Esophagus mucosa (tissue), 1 donor: ENCODE results near the gene NTN3. TPM values are rescaled to one million over a fixed set of nuclear protein-coding genes. Genes with fewer than 3 reads are reported as not detected.
"Not testable (repeated sequence)": the region's sequence is repeated elsewhere in the genome, so short reads cannot be mapped to it uniquely, and the experiment has no call there.

Experiments
- ATAC-seq: fragments of 200-7000 bp; cut with Tn5 transposase; one replicate; pipeline ENCODE4 v1.9.1; 2020
- total RNA-seq: library from RNA; stranded (reverse); gene quantifications from one replicate; pipeline ENCODE4 v1.2.4, GENCODE V29; 2023
- donor health status: DM: yes; HTN: yes; CAD: no.

NTN3 gene
- total RNA-seq, 1 donor from 2014 or later, result 0.08 TPM

DNA sequence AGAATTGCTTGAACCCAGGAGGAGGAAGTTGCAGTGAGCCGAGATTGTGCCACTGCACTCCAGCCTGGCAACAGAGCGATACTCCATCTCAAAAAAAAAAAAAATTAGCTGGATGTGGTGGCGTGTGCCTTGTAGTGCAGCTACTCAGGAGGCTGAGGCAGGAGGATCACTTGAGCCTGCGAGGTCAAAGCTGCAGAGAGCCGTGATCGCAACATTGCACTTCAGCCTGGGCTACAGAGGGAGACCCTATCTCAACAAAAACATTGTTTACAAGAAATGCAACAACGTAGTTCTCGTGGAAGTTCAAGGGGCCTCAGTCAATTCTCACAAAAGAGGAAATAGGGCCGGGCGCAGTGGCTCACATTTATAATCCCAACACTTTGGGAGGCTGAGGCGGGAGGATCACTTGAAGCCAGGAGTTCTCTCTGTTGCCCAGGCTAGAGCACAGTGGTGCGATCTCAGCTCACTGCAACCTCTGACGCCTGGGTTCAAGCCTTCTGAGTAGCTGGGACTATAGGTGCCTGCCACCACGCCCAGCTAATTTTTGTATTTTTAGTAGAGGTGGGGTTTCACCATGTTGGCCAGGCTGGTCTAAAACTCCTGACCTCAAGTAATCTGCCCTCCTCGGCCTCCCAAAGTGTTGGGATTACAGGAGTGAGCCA, 29.8 kb upstream of the NTN3 start:
- not testable (repeated sequence) for ATAC-seq

DNA sequence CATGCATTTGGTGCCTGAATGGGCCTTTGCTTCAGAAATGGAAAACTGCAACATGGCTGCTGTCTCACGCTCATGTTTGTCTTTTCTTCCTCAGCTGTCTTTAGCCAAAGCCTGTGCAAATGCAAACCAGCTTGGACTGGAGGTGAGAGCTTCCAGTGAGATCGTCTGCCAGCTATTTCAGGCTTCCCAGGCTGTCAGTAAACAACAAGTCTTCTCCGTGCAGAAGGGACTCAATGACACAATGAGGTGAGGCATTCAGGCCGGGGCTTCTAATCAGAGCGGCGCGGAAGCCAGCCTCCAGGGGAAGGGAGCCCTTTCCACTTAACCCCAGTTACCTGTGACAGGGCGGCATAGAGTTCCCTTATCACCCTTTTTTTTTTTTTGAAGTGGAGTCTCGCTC, 27.5 kb upstream of the NTN3 start:
- no peak for ATAC-seq

DNA sequence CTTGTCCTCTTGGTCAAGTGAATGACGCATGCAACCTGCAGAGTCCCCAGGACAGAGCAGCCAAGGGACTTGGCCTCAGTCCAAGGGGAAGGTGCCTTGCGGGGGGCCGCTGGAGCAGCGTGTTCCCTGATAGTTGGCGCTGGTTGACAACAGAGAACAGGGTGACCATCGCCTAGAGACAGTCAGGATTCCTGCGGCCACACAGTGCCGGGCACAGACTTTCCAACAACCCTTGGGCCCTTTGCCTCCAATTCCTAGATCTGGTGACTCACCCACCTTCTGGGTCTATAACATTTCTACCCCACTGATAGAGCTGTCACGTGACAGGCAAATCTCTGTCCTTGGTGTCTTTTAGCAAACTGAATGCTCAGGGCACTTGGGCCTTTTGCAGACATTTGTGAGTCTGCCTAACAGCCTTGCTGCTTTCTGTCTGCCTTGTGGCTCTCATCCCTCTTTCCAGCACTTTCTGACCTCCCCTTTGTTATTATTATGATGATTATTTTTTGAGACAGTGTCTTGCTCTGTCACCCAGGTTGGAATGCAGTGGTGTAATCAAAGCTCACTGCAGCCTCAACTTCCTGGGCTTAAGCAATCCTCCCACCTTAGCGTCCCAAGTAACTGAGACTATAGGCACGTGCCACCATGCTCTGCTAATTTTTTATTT, 23.0 kb upstream of the NTN3 start:
- no peak for ATAC-seq

DNA sequence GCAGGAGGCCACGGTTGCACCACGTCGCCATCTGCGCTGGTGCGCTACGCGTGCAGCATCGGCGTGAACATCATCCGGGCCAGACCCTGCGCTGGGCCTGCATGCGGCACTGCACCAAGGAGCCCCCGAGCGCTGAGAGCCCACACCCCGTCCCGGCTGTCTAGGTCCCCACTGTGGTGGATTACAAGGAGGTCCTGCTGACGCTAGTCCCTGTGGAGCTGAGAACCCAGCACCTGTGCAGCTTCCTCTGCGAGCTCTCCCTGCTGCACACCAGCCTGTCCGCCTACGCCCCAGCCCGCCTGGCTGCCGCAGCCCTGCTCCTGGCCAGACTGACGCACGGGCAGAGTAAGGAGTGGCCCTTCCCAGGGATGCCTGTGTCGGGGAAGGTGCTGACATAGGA, 22.0 kb upstream of the NTN3 start:
- no peak for ATAC-seq

DNA sequence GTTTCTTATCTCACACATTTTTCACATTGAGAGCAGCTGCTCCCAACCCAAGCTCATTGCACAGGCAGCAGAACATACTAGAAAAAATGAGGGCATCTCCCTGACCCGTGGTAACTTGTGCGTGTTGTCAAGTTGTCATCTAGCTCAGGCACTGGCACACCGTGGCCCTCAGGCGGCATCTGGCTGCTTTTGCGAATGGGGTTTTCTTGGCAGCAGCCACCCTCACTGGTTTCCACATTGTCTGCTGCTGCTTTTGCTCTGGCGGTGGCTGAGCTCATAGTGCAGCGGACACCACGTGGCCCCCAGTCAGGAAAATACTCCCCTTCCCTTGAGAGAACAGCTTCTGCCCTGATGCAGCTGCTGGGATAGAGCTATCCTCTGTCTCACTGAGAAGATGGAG, 20.6 kb upstream of the NTN3 start:
- ATAC-seq, result no peak

DNA sequence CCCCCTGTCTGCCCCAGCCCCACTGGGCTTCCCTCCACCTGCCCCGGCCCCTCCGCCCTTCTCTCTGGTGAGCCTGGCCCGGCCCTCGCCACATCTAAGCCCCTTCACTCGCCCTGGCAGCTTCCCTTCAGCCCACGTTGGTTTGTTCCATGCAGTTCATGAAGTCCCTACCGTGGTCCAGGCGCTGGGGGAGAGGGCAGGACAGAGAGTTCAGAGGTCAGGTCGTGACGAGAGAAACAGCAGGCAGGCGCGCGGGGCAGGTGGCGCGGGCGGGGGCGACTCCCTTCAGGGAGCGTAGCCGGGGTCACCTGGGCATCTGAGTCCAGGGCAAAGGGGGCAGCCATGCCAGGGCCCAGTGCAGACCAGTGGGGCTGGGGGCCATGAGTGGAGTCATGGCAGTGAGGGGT, 20.1 kb upstream of the NTN3 start:
- no peak for ATAC-seq

DNA sequence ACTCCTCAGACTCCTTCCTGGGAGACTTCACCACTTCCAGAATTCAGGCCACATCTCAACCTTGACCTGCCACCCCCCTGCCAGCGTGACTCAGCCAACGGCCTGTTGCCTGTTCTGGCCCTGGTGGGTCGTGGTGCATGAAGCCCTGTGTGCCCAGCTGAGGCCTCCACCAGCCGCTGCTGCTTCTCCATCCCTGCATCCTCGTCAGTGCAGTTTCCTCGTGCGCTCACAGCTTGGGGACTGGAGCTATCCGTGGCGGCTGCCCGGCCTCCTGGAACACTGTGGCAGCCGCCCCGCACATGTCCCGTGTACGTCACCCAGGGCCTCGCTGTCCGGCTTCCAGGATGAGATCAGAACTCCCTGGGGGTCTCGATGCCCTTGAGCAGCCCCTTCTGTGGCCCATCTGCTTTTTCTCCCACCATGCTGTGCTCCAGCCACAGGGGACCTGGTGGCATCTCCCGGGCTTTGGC, 19.2 kb upstream of the NTN3 start:
- ATAC-seq, result no peak

DNA sequence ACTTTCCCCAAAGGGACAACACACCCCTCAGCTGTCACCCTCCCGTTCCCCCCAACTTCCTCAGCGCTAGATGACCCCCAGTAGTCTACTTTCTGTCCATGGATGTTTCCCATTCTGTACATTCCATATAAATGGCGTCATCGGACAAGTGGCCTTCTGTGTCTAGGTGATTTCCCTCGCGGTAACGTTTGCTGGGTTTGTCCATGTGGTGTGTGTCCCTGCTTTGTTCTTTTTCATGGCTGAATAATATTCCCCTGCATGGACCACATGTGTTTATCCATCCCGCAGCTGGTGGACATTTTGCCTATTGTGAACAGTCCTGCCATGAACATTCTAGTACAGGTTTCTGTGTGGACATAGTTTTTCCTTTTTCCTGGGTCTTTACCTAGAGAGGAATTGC, 18.4 kb upstream of the NTN3 start:
- ATAC-seq, result no peak

DNA sequence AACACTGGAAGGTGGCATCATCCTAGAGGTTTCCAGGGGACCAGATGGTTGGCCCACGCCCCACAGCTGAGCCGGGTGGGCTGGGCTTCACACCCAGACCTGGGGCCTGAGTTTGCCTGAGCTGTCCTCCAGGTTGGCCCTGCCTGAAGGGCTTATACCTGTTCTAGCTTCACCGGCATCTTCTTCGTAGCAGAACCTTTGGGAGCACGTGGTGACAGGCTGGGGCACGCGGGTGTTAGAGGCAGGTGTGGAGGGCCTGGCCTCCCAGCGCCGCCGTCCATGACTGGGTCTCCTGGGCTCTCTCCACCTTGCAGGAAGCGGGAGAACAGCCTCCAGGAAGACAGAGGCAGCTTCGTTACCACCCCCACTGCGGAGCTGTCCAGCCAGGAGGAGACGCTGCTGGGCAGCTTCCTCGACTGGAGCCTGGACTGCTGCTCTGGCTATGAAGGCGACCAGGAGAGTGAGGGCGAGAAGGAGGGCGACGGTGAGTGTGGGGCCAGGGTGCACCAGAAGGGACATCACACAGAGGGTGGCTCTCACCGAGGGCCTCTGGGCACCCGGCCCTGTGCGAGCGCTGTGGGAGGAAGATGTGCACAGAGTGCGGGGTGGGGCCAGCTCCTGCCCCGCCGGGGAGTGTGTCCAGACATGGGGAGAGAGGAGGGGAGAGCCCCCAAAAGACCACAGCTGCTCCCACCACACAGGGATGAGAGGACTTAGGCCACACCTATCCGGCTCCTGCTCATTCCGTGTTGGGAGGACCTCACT, 15.8 kb upstream of the NTN3 start:
- ATAC-seq, result no peak

DNA sequence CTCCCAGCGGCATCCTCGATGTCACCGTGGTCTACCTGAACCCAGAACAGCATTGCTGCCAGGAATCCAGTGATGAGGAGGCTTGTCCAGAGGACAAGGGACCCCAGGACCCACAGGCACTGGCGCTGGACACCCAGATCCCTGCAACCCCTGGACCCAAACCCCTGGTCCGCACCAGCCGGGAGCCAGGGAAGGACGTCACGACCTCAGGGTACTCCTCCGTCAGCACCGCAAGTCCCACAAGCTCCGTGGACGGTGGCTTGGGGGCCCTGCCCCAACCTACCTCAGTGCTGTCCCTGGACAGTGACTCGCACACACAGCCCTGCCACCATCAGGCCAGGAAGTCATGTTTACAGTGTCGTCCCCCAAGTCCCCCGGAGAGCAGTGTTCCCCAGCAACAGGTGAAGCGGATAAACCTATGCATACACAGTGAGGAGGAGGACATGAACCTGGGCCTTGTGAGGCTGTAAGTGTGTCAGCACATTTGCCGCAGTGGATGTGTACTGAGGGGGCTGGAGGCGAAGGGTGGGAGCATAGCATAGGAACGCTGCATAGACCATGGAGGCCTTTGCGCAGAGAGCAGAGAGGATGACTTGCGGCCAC, 14.4 kb upstream of the NTN3 start:
- ATAC-seq, result no peak

DNA sequence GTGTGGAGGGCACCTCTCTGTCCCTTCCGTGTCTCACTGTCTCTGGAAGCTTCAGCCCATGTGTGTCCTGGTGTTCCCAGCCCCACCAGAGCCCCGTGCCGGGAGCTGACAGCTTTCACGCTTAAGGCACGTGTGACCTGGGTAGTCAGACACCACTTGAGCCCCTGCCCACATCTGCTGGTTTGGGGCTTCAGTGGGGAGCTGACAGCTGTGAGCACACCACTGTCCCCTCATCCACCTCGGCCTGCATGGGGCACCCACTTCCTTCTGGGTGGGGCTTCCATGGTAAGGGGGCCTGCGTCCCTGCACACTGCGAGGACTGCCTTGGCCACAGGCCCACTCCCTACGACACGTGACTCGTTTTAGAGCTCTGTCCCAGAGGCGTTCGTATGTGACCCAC, 13.8 kb upstream of the NTN3 start:
- no peak for ATAC-seq

DNA sequence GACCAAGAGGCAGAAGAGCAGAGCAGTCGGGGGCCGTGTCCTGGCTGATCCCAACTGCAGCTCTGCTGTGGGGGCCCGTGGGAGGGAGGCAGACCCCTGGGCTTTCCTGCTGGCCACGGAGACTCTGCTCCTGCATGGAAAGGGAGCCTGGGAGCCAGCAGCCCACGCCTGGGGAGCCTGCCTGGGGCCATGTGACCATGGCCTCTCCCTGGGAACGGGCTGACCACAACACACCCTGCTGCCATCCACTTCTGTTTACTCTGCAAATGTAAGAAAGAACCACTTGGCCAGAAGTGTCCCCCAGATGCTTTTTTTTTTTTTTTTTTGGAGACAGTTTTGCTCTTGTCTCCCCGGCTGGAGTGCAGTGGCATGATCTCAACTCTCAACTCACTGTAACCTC, 13.2 kb upstream of the NTN3 start:
- ATAC-seq, result no peak

DNA sequence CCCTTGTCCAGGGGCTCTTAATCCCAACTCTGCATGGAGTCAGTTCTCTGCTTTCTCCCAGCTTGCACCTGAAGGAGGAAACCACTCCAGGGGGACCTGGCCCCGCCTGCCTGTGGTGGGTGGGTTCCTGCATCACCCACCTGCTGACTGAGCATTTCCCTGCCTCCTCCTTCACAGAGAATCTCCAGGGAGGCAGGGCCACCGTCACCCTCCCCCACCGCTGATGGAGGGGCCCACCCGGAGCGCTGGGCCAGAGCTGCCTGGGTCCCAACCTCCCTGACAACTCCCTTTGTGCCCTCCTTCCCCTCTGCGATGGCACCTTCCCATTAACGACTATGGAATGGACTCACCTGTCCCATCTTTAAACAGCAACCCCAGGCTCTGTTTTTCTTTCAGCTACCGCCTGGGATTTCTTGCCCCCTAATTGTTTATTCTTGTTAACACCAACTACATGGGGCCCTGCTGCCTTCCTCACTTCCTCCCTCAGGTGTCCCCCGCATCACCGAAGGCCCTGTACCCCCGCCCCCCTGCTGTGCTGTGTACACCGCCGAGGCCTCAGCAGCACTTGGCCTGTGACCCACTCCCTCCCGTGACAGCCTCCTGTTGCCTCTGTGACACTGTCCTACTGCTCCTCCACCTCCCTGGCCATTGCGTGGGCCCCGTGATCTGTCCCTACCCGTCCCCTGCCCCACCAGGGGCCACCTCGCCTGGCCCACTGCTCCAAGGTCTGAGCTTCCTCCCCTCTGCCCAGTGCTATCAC, 12.0 kb upstream of the NTN3 start:
- no peak for ATAC-seq

DNA sequence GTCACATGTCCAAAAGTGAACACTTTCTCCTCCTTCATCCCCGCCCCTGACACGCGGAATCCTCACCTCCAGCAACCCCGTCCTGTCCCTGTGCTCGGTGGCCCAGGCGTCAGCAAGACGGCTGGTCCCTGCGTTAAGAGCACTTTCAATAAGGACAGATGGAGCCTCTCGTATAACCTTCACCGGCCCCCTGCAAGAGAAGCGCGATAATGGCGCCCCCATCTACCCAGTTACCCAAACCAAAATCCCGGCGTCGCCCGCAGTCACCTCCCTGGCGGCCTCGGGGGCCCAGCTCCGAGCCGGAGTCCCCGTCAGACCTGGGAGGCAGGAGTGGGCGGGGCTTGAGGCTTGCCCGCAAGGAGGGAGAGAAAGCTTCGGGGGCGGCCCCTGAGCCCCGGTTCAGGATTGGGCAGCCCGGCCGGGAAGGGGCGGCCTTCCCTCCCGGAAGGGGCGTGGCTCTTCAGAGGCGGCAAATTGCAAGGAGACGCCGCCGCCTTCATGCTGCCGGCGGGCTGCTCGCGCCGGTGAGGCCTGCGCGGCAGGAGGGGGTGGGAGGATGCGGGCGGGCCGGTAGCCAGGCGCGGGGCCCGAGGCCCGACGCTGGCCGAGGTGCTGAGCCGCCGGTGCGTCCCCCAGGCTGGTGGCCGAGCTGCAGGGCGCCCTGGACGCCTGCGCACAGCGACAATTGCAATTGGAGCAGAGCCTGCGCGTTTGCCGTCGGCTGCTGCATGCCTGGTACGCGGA, 11.3 kb upstream of the NTN3 start, which contains the start of gene TEDC2:
Gene TEDC2, plus strand, starts transcription at position 463 of the 744 bp plus-strand sequence. Its CDS starts 36 bp downstream, at position 499.
- peak; percentile 95 for ATAC-seq

DNA sequence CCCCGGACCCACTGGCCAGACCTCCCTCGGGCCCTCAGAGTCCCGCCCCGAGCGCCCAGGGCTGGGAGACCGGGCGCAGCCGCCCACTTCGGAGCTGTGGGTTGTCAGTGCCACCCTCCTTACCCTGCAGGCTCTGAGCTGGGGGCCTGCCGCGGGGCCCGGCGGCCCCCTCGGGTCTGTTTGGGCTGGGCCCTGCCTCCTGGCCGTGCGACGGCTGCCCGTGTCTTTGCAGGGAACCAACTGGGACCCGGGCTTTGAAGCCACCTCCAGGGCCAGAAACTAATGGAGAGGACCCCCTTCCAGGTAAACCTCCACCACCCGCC, 10.7 kb upstream of the NTN3 start:
- peak; percentile 1 for ATAC-seq

DNA sequence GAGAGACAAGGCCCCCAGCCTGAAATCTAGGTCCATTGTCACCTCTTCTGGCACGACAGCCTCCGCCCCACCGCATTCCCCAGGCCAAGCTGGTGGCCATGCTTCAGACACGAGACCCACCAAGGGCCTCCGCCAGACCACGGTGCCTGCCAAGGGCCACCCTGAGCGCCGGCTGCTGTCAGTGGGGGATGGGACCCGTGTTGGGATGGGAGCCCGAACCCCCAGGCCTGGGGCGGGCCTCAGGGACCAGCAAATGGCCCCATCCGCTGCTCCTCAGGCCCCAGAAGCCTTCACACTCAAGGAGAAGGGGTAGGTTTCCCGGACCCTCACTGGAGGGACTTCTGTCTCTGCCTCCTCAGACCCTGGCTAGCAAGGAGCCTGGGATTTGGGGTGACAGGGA, 10.2 kb upstream of the NTN3 start:
- ATAC-seq, result no peak

DNA sequence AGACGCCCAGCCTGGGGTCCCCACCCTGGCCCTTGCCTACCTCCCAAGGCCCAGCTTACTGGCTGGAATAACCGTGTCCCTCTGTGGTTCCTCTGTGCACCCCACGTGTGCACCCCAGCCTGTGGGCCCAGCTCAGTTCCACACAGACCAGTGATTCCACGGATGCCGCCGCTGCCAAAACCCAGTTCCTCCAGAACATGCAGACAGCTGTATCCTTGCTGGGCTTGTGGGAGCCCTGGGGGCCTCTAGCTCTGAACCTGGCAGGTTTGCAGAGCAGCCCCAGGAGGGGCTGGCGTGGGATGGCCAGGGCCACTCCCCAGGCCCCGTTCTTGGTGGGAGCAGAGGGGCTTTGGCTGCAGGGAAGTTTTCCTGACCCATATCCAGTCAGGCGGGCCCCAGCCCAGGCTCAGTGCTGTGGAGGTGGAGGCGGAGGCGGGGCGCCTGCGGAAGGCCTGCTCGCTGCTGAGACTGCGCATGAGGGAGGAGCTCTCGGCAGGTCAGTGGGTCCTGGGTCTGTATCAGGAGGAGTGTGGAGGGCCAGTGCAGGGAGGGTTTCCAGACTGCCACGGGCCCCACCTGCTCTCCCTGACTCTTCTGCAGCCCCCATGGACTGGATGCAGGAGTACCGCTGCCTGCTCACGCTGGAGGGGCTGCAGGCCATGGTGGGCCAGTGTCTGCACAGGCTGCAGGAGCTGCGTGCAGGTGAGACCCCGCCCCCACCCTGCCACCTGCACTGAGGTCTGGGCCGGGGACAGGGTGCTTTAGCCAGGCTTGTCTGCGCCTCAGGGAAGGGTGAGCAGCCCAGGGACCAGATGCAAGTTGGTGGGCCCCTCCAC, 8.8 kb upstream of the NTN3 start:
- no peak for ATAC-seq

DNA sequence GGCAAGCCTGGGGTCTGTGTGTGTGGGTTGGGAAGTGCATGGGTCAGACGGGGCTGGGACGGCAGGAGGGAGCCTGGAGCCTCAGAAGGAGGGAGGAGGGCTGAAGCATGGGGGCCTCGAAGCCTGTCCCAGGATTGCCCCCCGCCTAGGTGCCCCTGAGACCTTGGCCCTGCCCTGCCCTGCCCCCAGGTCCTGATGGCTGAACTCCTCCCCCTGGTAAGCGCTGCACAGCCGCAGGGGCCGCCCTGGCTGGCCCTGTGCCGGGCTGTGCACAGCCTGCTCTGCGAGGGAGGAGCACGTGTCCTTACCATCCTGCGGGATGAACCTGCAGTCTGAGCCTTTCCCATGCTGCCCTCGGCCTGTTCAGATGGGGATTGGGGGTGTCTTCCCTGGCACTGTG, 6.8 kb upstream of the NTN3 start:
- no peak for ATAC-seq

DNA sequence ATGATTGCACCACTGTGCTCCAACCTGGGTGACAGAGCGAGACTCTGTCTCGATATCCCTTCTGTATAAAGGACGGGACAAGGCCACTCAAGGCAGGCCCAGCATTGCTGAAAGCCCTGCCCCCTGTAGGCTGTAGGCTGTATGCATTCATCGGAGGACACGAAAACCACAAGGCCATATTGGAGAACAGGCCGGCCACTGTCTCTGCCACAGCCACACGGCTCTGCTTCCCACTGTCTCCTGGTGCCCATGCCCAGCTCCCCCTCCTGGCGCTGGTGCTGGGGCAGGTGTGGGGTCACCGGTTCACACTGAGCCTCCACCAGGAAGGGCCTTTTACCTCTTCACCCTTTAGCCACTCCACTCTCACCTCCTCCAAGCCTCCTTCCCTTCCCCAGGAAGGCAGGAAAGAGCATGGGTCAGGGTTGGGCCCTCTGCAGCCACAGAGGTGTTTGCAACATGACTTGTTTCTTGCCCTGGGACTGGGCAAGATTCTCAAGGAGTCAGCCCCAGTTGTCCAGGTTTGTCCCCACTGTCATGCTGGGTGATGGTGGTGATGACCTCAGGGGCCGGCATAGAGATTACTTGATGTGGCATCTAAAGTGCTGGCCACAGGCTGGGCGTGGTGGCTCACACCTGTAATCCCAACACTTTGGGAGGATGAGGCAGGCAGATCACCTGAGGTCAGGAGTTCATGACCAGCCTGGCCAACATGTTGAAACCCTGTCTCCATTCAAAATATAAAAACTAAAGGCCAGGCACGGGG, 5.3 kb upstream of the NTN3 start:
- no peak for ATAC-seq
